ENCODE data around the gene KRTAP10-3. TPM values are rescaled to one million over a fixed set of nuclear protein-coding genes. Genes with fewer than 3 reads are reported as not detected.

Gene KRTAP10-3
- total and polyA plus RNA-seq, 2 of the 13 experiments (the other 11 are each of a cell fraction or from before 2014, with no cell fraction given) = not detected

DNA sequence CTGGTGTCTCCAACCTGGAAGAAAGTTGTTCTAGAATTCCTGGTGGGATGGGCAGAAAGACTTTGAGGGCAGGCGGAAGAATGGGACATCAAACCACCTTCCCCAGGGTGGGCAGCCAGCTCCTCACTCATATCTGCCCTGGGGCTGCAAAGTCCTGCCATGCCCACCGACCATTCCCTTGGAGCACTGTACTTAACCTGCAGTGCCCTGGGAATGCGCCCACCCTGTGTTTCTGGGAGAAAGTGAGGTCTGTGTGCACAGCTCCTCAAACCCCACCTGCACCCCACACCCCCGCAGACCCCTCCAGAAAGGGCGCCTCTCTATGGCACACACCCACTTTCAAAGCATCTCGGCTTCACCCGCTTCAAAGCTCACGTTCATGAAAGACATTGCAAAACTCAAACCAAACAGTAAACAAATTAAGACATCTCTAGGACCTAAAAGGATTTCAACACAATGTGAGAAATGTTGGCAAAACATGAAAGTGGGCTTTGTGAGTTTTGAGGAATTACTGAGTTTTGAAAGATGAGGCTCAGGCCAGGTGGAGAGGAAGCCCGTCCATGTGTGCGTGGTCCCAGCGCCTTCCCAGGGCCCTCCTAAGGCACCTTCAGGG is 43.7 kb downstream of the KRTAP10-3 start:
- ATAC-seq (peak; percentile 5; the same call in 2 of the 3 replicates), FAIRE-seq (peak; percentile 77), DNase-seq (ENCODE audit: low spot score) (peak; percentile 77)
- WGBS (ENCODE audit: low lambda C conversion rate) = 18% methylated on average over 7 of the region's 11 CpGs
- Histone ChIP-seq H4K20me1 (ENCODE audit: insufficient read depth, low read length) (no peaks in the 10 kb centered on the region), H3K4me2 (ENCODE audit: low read depth, low read length) (peak overlapping the region; percentile 44), H3K4me1 (ENCODE audit: insufficient read depth, low read length) (peaks cover 62% of the 10 kb centered on the region), H3K9ac (ENCODE audit: insufficient read depth, low read depth, low read length) (no peak overlapping the region), H3K79me2 (ENCODE audit: insufficient read depth, low read length) (no peaks in the 10 kb centered on the region), H3K4me3 (replicated peaks in 1 of 3; ENCODE audit: insufficient read depth in 1 of 3, low read depth in 2 of 3, low read length in 3 of 3) (no peak overlapping the region), H3K36me3 (replicated peaks in 1 of 2; ENCODE audit: control insufficient read depth in 1 of 2, insufficient read depth in 2 of 2, low read length in 2 of 2) (peaks cover 7 to 10% of the 10 kb centered on the region in 2 experiments; a peak in 4 of 5 replicates), H3K27me3 (ENCODE audit: control insufficient read depth in 1 of 2, insufficient read depth in 2 of 2, low read length in 2 of 2) (no peaks in the 10 kb centered on the region), H2AFZ (ENCODE audit: low read length) (no peak overlapping the region), H3K9me3 (ENCODE audit: low read length) (no peaks in the 10 kb centered on the region), H3K27ac (ENCODE audit: extremely low read length, insufficient read depth, low read length) (no peak overlapping the region)
- CTCF ChIA-PET (ENCODE audit: low intra/inter-chr PET ratio, low total read pairs) = no interaction called here
- in situ Hi-C loops (cut with HindIII; ENCODE audit: extremely low pct_ligation_motif_present, low pct_unique_long_range_greater_than_20kb) = no loop called here
- intact Hi-C loops (cut with micrococcal nuclease; ENCODE audit: unreplicated experiment) = loop anchor here (2.0 to 5.0 kb wide), 2 partner anchors 227 to 278 kb away; no protein-coding TSS in a partner anchor
- no TSS peak for BruUV-seq (replicated peaks)
- POLR2A ChIA-PET = interaction anchor here (1.2 to 3.8 kb wide), 3 partner anchors 9 to 399 kb away, joined by 4 to 49 read pairs (median 4); no protein-coding TSS in a partner anchor
- TF ChIP-seq ZNF746 (CRISPR knock-in tag; IDR thresholded peaks at IDR 0.05) (no peak), ZNF883 (CRISPR knock-in tag; IDR thresholded peaks at IDR 0.05; ENCODE audit: not compliant biosample characterization) (no peak), DNMT1 (CRISPR knock-in tag; IDR thresholded peaks at IDR 0.05) (no peak), ZNF788 (CRISPR knock-in tag; IDR thresholded peaks at IDR 0.05; ENCODE audit: borderline replicate concordance) (no peak), RBAK (CRISPR knock-in tag; IDR thresholded peaks at IDR 0.05) (no peak), PHF5A (CRISPR knock-in tag; IDR thresholded peaks at IDR 0.05; ENCODE audit: low read depth, unreplicated experiment) (no peak), ZBTB21 (CRISPR knock-in tag; IDR thresholded peaks at IDR 0.05) (no peak), NFKBIZ (CRISPR knock-in tag; IDR thresholded peaks at IDR 0.05) (no peak), ATAD3A (CRISPR knock-in tag; IDR thresholded peaks at IDR 0.05) (no peak), HOXD1 (CRISPR knock-in tag; IDR thresholded peaks at IDR 0.05) (no peak)
- TF ChIP-seq, protein P1, sequence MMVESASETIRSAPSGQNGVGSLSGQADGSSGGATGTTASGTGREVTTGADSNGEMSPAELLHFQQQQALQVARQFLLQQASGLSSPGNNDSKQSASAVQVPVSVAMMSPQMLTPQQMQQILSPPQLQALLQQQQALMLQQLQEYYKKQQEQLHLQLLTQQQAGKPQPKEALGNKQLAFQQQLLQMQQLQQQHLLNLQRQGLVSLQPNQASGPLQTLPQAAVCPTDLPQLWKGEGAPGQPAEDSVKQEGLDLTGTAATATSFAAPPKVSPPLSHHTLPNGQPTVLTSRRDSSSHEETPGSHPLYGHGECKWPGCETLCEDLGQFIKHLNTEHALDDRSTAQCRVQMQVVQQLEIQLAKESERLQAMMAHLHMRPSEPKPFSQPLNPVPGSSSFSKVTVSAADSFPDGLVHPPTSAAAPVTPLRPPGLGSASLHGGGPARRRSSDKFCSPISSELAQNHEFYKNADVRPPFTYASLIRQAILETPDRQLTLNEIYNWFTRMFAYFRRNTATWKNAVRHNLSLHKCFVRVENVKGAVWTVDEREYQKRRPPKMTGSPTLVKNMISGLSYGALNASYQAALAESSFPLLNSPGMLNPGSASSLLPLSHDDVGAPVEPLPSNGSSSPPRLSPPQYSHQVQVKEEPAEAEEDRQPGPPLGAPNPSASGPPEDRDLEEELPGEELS (CRISPR knock-in tag; IDR thresholded peaks at IDR 0.05) = peak; percentile 58
- TF ChIP-seq, protein P2, sequence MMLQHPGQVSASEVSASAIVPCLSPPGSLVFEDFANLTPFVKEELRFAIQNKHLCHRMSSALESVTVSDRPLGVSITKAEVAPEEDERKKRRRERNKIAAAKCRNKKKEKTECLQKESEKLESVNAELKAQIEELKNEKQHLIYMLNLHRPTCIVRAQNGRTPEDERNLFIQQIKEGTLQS (CRISPR knock-in tag; IDR thresholded peaks at IDR 0.05) = no peak
- TF ChIP-seq, protein P3, sequence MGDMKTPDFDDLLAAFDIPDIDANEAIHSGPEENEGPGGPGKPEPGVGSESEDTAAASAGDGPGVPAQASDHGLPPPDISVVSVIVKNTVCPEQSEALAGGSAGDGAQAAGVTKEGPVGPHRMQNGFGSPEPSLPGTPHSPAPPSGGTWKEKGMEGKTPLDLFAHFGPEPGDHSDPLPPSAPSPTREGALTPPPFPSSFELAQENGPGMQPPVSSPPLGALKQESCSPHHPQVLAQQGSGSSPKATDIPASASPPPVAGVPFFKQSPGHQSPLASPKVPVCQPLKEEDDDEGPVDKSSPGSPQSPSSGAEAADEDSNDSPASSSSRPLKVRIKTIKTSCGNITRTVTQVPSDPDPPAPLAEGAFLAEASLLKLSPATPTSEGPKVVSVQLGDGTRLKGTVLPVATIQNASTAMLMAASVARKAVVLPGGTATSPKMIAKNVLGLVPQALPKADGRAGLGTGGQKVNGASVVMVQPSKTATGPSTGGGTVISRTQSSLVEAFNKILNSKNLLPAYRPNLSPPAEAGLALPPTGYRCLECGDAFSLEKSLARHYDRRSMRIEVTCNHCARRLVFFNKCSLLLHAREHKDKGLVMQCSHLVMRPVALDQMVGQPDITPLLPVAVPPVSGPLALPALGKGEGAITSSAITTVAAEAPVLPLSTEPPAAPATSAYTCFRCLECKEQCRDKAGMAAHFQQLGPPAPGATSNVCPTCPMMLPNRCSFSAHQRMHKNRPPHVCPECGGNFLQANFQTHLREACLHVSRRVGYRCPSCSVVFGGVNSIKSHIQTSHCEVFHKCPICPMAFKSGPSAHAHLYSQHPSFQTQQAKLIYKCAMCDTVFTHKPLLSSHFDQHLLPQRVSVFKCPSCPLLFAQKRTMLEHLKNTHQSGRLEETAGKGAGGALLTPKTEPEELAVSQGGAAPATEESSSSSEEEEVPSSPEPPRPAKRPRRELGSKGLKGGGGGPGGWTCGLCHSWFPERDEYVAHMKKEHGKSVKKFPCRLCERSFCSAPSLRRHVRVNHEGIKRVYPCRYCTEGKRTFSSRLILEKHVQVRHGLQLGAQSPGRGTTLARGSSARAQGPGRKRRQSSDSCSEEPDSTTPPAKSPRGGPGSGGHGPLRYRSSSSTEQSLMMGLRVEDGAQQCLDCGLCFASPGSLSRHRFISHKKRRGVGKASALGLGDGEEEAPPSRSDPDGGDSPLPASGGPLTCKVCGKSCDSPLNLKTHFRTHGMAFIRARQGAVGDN (CRISPR knock-in tag; IDR thresholded peaks at IDR 0.05) = no peak
- TF ChIP-seq, protein P4, sequence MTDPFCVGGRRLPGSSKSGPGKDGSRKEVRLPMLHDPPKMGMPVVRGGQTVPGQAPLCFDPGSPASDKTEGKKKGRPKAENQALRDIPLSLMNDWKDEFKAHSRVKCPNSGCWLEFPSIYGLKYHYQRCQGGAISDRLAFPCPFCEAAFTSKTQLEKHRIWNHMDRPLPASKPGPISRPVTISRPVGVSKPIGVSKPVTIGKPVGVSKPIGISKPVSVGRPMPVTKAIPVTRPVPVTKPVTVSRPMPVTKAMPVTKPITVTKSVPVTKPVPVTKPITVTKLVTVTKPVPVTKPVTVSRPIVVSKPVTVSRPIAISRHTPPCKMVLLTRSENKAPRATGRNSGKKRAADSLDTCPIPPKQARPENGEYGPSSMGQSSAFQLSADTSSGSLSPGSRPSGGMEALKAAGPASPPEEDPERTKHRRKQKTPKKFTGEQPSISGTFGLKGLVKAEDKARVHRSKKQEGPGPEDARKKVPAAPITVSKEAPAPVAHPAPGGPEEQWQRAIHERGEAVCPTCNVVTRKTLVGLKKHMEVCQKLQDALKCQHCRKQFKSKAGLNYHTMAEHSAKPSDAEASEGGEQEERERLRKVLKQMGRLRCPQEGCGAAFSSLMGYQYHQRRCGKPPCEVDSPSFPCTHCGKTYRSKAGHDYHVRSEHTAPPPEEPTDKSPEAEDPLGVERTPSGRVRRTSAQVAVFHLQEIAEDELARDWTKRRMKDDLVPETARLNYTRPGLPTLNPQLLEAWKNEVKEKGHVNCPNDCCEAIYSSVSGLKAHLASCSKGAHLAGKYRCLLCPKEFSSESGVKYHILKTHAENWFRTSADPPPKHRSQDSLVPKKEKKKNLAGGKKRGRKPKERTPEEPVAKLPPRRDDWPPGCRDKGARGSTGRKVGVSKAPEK (CRISPR knock-in tag; IDR thresholded peaks at IDR 0.05; ENCODE audit: borderline replicate concordance) = no peak
